Liver (tissue), 9 donors: ENCODE data around the gene TSPAN18. TPM values are rescaled to one million over a fixed set of nuclear protein-coding genes. Genes with fewer than 3 reads are reported as not detected.

ENCODE experiments used
- DNase-seq: peaks from one replicate; pipeline ENCODE4 v3.0.0-alpha.2; 2017; ENCODE audit warnings: low spot score
- H3K27ac ChIP-seq, 2 donors: one replicate each; pipeline ENCODE4 v1.7.0; 2013; ENCODE audit warnings: inconsistent platforms in 2 of 2, low read length in 2 of 2, control low read depth in 1 of 2, low read depth in 1 of 2, mild to moderate bottlenecking in 1 of 2
- H3K27me3 ChIP-seq, 4 donors: one replicate each; pipeline versions ENCODE4 v1.6.1 to v1.7.0; 2013; ENCODE audit warnings: low read length in 3 of 4, inconsistent platforms in 1 of 4, mild to moderate bottlenecking in 1 of 4, moderate library complexity in 1 of 4; ENCODE audit not compliant: control insufficient read depth in 4 of 4, insufficient read depth in 4 of 4
- H3K36me3 ChIP-seq, 4 donors: one replicate each; pipeline versions ENCODE4 v1.6.1 to v1.7.0; 2013; ENCODE audit warnings: low read length in 3 of 4, mild to moderate bottlenecking in 3 of 4, low read depth in 1 of 4, moderate library complexity in 1 of 4; ENCODE audit not compliant: control insufficient read depth in 4 of 4, insufficient read depth in 3 of 4
- H3K4me1 ChIP-seq, 4 donors: one replicate each; pipeline versions ENCODE4 v1.6.1 to v1.7.0; 2013; ENCODE audit warnings: low read length in 3 of 4, mild to moderate bottlenecking in 3 of 4, moderate library complexity in 1 of 4; ENCODE audit not compliant: control insufficient read depth in 4 of 4, insufficient read depth in 4 of 4
- H3K4me3 ChIP-seq, 3 donors: one replicate each; pipeline versions ENCODE4 v1.6.1 to v1.7.0; 2013; ENCODE audit warnings: low read length in 3 of 3, control low read depth in 1 of 3, low read depth in 1 of 3, mild to moderate bottlenecking in 1 of 3
- H3K9ac ChIP-seq, 2 donors: one replicate each; pipeline ENCODE4 v1.7.0; 2013; ENCODE audit warnings: low read length in 2 of 2, mild to moderate bottlenecking in 2 of 2, moderate library complexity in 2 of 2, control low read depth in 1 of 2, low read depth in 1 of 2
- H3K9me3 ChIP-seq, 4 donors: one replicate each; pipeline versions ENCODE4 v1.6.1 to v1.7.0; 2013; ENCODE audit warnings: low read length in 3 of 4; ENCODE audit not compliant: control insufficient read depth in 4 of 4
- EGR1 ChIP-seq, 2 donors: IDR thresholded peaks; 2 replicates each; pipeline ENCODE4 v1.6.1; 2016 to 2018; ENCODE audit warnings: antibody characterized with exemption in 2 of 2, low read depth in 2 of 2
- FOXA1 ChIP-seq: IDR thresholded peaks from 2 replicates; pipeline ENCODE4 v1.6.1; 2016; ENCODE audit warnings: antibody characterized with exemption
- FOXA2 ChIP-seq: IDR thresholded peaks from 2 replicates; pipeline ENCODE4 v1.6.1; 2016; ENCODE audit warnings: antibody characterized with exemption
- GABPA ChIP-seq, 2 donors: IDR thresholded peaks in 1 of 2; conservative IDR thresholded peaks in 1 of 2; 2 replicates each; pipeline ENCODE4 v1.6.1; 2016; ENCODE audit warnings: antibody characterized with exemption in 2 of 2, mild to moderate bottlenecking in 1 of 2, moderate library complexity in 1 of 2
- HNF4A ChIP-seq, 2 donors: conservative IDR thresholded peaks; 2 replicates each; pipeline ENCODE4 v1.6.1; 2016; ENCODE audit warnings: antibody characterized with exemption in 2 of 2, mild to moderate bottlenecking in 2 of 2
- HNF4G ChIP-seq: IDR thresholded peaks from 2 replicates; pipeline ENCODE4 v1.6.1; 2016; ENCODE audit warnings: antibody characterized with exemption
- JUND ChIP-seq, 2 donors: IDR thresholded peaks; 2 replicates each; pipeline ENCODE4 v1.6.1; 2016; ENCODE audit warnings: antibody characterized with exemption in 2 of 2
- NR2F2 ChIP-seq: IDR thresholded peaks from 2 replicates; pipeline ENCODE4 v1.6.1; 2016; ENCODE audit warnings: antibody characterized with exemption
- RAD21 ChIP-seq, 2 donors: IDR thresholded peaks; 2 replicates each; pipeline ENCODE4 v1.6.1; 2016; ENCODE audit warnings: antibody characterized with exemption in 2 of 2, mild to moderate bottlenecking in 2 of 2
- RXRA ChIP-seq, 2 donors: IDR thresholded peaks; 2 replicates each; pipeline ENCODE4 v1.6.1; 2017 to 2018; ENCODE audit warnings: antibody characterized with exemption in 2 of 2, mild to moderate bottlenecking in 1 of 2
- SP1 ChIP-seq: IDR thresholded peaks from 2 replicates; pipeline ENCODE4 v1.6.1; 2018; ENCODE audit warnings: antibody characterized with exemption, mild to moderate bottlenecking
- TAF1 ChIP-seq: conservative IDR thresholded peaks from 2 replicates; pipeline ENCODE4 v1.6.1; 2016; ENCODE audit warnings: antibody characterized with exemption, mild to moderate bottlenecking
- YY1 ChIP-seq: IDR thresholded peaks from 2 replicates; pipeline ENCODE4 v1.6.1; 2016; ENCODE audit warnings: antibody characterized with exemption, mild to moderate bottlenecking
- WGBS: extraction: QIAGEN DNeasy Blood & Tissue Kit; methylation state at CpG from one replicate; pipeline ENCODE4 v1.1.7; 2013; 5-methylcytosine and 5-hydroxymethylcytosine counted together
- polyA plus RNA-seq, 2 donors: library from polyadenylated mRNA; stranded (reverse) in 1 of 2; unstranded in 1 of 2; fragments of 200-250 nt in 1 of 2; fragments of >200 nt in 1 of 2; fragmentation: Nextera tagmentation in 1 of 2; extraction: Ambion mirVana in 1 of 2; gene quantifications; one replicate each; pipeline versions ENCODE4 v1.2.1 to v1.2.3, GENCODE V29; 2013 to 2015
- total RNA-seq, 2 donors: library from RNA; depleted of rRNA; stranded (reverse); fragments of >200 nt; gene quantifications; one replicate each; pipeline ENCODE4 v1.2.3, GENCODE V29; 2014
- TF ChIP-seq, protein P1 (sequence below): IDR thresholded peaks from 2 replicates; pipeline ENCODE4 v1.6.1; 2016; ENCODE audit warnings: antibody characterized with exemption, mild to moderate bottlenecking
- TF ChIP-seq, protein P2 (sequence below): IDR thresholded peaks from 2 replicates; pipeline ENCODE4 v1.6.1; 2016; ENCODE audit warnings: antibody characterized with exemption
- TF ChIP-seq, protein P3 (sequence below): IDR thresholded peaks from 2 replicates; pipeline ENCODE4 v1.6.1; 2016; ENCODE audit warnings: antibody characterized with exemption
- TF ChIP-seq, protein P4 (sequence below): fragments of 150-350 bp; IDR thresholded peaks from 2 replicates; pipeline ENCODE4 v1.5.1; 2017; ENCODE audit warnings: improper control_type of control experiment, low read depth, low read length; ENCODE audit not compliant: missing input control
- donor health status: healthy.
- donor health status: healthy.
- donor health status: healthy.
- donor health status: healthy.
- donor health status: healthy.

The TSPAN18 gene
- total and polyA plus RNA-seq, 4 donors, result 1.2 to 5.0 (median 2.8) TPM

DNA sequence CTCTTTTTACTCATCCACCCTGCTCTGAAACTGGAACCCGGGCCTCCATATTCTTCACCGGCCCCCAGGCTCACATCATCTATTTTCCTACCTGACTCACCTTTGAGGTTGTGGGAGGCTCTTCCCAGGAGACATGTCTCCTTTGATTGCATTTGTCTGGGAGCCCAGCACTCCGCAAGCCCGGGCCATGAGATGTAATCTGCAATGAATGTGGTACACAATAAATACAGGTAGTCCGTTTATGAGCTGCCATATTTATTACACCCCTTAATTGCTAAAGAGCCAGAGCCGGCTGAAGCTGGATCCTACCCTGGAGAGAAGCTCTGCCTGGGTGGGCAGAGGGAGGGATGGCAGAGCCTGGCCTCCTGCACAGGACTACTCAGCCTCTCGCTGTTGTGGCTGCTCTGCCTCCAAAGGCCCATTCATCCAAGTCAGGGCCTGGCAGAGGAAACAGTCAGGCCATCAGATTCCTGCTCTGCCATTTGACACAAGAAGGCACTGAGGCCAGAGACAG, 174.4 kb downstream of the TSPAN18 start (continued):
- TF ChIP-seq, protein P1, sequence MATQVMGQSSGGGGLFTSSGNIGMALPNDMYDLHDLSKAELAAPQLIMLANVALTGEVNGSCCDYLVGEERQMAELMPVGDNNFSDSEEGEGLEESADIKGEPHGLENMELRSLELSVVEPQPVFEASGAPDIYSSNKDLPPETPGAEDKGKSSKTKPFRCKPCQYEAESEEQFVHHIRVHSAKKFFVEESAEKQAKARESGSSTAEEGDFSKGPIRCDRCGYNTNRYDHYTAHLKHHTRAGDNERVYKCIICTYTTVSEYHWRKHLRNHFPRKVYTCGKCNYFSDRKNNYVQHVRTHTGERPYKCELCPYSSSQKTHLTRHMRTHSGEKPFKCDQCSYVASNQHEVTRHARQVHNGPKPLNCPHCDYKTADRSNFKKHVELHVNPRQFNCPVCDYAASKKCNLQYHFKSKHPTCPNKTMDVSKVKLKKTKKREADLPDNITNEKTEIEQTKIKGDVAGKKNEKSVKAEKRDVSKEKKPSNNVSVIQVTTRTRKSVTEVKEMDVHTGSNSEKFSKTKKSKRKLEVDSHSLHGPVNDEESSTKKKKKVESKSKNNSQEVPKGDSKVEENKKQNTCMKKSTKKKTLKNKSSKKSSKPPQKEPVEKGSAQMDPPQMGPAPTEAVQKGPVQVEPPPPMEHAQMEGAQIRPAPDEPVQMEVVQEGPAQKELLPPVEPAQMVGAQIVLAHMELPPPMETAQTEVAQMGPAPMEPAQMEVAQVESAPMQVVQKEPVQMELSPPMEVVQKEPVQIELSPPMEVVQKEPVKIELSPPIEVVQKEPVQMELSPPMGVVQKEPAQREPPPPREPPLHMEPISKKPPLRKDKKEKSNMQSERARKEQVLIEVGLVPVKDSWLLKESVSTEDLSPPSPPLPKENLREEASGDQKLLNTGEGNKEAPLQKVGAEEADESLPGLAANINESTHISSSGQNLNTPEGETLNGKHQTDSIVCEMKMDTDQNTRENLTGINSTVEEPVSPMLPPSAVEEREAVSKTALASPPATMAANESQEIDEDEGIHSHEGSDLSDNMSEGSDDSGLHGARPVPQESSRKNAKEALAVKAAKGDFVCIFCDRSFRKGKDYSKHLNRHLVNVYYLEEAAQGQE, result no peak
- TF ChIP-seq HNF4G, result no peak
- TF ChIP-seq FOXA1, result no peak
- no peak for TF ChIP-seq GABPA (IDR thresholded peaks at IDR 0.05 in 1 of 2, conservative IDR thresholded peaks at IDR 0.05 in 1 of 2)
- TF ChIP-seq NR2F2, result no peak
- no peak for TF ChIP-seq TAF1
- TF ChIP-seq EGR1 (IDR thresholded peaks at IDR 0.05; ENCODE audit: low read depth in 2 of 2), result no peak
- TF ChIP-seq YY1, result no peak
- TF ChIP-seq, protein P2, sequence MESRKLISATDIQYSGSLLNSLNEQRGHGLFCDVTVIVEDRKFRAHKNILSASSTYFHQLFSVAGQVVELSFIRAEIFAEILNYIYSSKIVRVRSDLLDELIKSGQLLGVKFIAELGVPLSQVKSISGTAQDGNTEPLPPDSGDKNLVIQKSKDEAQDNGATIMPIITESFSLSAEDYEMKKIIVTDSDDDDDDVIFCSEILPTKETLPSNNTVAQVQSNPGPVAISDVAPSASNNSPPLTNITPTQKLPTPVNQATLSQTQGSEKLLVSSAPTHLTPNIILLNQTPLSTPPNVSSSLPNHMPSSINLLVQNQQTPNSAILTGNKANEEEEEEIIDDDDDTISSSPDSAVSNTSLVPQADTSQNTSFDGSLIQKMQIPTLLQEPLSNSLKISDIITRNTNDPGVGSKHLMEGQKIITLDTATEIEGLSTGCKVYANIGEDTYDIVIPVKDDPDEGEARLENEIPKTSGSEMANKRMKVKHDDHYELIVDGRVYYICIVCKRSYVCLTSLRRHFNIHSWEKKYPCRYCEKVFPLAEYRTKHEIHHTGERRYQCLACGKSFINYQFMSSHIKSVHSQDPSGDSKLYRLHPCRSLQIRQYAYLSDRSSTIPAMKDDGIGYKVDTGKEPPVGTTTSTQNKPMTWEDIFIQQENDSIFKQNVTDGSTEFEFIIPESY, result no peak

DNA sequence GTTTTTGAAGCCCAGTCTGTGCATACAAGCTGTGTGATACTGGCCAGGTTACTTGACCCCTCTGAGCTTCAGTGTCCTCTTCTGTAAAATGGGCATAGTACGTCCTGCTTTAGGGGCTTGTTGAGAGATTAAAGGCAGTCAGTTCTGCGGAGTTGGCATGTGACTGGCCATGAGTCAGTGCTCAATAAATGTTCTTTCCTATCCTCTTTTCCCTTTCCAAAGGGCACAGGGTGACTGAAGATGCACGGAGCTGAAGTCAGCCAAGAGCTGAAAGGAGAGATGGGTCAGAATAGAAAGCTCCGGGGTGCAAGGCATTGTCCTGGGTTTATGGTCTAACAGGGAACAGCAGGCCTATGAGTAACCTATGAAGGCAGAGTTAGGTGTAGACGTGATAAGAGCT, 175.0 kb downstream of the TSPAN18 start:
- Histone ChIP-seq H3K27ac (no peak overlapping the region), H3K4me1 (no peaks in the 10 kb centered on the region), H3K36me3 (no peaks in the 10 kb centered on the region), H3K9me3 (peaks cover 0 to 3% (median under 1%) of the 10 kb centered on the region in 4 donors), H3K27me3 (no peaks in the 10 kb centered on the region), H3K4me3 (no peak overlapping the region), H3K9ac (no peak overlapping the region)
- 88% methylated on average over 5 of the region's 5 CpGs for WGBS
- TF ChIP-seq FOXA1 (no peak), GABPA (IDR thresholded peaks at IDR 0.05 in 1 of 2, conservative IDR thresholded peaks at IDR 0.05 in 1 of 2) (no peak), FOXA2 (no peak), HNF4G (no peak), EGR1 (IDR thresholded peaks at IDR 0.05; ENCODE audit: low read depth in 2 of 2) (no peak), RAD21 (IDR thresholded peaks at IDR 0.05) (no peak), SP1 (no peak), HNF4A (conservative IDR thresholded peaks at IDR 0.05) (no peak), TAF1 (no peak), RXRA (IDR thresholded peaks at IDR 0.05) (no peak), YY1 (no peak), JUND (IDR thresholded peaks at IDR 0.05) (no peak), NR2F2 (no peak)
- TF ChIP-seq, protein P1, result no peak
- TF ChIP-seq, protein P3, sequence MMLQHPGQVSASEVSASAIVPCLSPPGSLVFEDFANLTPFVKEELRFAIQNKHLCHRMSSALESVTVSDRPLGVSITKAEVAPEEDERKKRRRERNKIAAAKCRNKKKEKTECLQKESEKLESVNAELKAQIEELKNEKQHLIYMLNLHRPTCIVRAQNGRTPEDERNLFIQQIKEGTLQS, result no peak
- TF ChIP-seq, protein P4, sequence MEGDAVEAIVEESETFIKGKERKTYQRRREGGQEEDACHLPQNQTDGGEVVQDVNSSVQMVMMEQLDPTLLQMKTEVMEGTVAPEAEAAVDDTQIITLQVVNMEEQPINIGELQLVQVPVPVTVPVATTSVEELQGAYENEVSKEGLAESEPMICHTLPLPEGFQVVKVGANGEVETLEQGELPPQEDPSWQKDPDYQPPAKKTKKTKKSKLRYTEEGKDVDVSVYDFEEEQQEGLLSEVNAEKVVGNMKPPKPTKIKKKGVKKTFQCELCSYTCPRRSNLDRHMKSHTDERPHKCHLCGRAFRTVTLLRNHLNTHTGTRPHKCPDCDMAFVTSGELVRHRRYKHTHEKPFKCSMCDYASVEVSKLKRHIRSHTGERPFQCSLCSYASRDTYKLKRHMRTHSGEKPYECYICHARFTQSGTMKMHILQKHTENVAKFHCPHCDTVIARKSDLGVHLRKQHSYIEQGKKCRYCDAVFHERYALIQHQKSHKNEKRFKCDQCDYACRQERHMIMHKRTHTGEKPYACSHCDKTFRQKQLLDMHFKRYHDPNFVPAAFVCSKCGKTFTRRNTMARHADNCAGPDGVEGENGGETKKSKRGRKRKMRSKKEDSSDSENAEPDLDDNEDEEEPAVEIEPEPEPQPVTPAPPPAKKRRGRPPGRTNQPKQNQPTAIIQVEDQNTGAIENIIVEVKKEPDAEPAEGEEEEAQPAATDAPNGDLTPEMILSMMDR, result no peak
- DNase-seq, result no peak
